ENCODE data around the gene CRTAP.

DNA sequence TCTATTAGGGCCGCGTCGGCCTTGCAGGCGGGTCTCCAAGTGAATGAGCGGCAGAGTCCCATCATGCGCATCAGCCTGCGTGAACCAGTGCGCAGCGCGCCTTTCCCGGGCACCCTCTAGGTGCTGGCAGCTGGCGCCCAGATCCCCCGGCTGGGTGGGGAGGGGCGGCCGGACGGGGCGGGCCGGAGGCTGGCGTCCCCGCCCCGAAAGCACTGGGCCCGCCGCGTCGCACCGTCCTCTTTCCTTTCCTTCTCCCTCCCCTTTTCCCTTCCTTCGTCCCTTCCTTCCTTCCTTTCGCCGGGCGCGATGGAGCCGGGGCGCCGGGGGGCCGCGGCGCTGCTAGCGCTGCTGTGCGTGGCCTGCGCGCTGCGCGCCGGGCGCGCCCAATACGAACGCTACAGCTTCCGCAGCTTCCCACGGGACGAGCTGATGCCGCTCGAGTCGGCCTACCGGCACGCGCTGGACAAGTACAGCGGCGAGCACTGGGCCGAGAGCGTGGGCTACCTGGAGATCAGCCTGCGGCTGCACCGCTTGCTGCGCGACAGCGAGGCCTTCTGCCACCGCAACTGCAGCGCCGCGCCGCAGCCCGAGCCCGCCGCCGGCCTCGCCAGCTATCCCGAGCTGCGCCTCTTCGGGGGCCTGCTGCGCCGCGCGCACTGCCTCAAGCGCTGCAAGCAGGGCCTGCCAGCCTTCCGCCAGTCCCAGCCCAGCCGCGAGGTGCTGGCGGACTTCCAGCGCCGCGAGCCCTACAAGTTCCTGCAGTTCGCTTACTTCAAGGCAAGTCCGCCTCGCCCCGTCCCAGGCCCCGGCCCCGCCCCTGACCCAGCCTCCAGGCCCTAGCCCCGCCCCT, at the start of gene CRTAP:
- TF ChIP-seq, protein P1, sequence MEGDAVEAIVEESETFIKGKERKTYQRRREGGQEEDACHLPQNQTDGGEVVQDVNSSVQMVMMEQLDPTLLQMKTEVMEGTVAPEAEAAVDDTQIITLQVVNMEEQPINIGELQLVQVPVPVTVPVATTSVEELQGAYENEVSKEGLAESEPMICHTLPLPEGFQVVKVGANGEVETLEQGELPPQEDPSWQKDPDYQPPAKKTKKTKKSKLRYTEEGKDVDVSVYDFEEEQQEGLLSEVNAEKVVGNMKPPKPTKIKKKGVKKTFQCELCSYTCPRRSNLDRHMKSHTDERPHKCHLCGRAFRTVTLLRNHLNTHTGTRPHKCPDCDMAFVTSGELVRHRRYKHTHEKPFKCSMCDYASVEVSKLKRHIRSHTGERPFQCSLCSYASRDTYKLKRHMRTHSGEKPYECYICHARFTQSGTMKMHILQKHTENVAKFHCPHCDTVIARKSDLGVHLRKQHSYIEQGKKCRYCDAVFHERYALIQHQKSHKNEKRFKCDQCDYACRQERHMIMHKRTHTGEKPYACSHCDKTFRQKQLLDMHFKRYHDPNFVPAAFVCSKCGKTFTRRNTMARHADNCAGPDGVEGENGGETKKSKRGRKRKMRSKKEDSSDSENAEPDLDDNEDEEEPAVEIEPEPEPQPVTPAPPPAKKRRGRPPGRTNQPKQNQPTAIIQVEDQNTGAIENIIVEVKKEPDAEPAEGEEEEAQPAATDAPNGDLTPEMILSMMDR (IDR thresholded peaks at IDR 0.05), result peak in 1 of 5 experiments; percentile 29
- TF ChIP-seq EP300 (IDR thresholded peaks at IDR 0.05) (peak in 1 of 2 donors; percentile 43), POLR2A (IDR thresholded peaks at IDR 0.05) (peak in 1 of 2 donors; percentile 60)

Measured in tibial nerve (tissue), 4 donors.